ENCODE data around the gene ZMAT3. TPM values are rescaled to one million over a fixed set of nuclear protein-coding genes. Genes with fewer than 3 reads are reported as not detected.

ZMAT3 gene
- total RNA-seq, 4 donors from 2014 or later: 5.3 to 9.2 (median 6.8) TPM

DNA sequence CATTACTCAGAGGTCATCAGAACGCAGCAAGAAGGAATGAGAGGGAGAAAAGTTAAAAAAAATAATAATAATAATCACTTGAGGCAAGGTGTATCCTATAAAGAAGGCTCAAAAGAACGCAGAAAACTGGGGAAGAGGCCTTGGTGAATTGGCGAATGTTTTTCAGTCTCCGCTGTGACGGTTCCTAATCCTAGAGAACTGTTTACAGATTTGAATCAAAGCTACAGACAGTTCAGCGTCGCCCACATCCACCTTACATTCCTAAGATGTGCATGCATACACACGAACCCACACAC lies 634 bp downstream of the ZMAT3 start:
- 2 to 11% methylated on average over 8 of the region's 8 CpGs for WGBS, 2 donors

DNA sequence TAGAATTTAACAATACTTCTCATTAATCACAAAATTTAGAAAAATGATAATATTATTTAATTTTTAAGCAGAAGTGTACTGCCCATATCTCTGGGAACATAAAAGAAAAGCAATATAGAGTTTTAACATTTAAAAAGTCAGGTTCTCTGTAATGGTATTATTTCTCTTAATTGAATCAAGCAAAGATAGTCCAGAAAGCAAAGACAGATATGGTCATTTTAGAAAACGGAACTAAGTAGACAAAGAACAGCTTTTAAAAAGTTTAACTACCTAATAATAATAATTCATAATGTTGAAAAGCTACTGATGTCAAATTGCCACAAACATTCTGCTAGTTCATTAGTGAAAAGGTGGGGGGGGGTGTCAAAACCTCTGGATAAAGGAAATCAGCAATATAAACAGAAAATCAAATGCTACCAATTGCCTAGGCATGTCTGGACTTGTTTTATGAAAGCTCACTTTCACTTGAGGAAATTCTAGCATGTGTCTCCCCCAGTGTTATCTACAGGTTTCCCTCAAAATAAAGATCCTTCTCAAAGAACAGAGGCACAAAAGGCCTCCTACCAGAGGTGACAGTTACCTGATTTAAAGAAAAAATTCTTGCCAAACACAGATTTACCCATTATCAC lies 1.7 kb downstream of the ZMAT3 start:
- TF ChIP-seq, protein P1, sequence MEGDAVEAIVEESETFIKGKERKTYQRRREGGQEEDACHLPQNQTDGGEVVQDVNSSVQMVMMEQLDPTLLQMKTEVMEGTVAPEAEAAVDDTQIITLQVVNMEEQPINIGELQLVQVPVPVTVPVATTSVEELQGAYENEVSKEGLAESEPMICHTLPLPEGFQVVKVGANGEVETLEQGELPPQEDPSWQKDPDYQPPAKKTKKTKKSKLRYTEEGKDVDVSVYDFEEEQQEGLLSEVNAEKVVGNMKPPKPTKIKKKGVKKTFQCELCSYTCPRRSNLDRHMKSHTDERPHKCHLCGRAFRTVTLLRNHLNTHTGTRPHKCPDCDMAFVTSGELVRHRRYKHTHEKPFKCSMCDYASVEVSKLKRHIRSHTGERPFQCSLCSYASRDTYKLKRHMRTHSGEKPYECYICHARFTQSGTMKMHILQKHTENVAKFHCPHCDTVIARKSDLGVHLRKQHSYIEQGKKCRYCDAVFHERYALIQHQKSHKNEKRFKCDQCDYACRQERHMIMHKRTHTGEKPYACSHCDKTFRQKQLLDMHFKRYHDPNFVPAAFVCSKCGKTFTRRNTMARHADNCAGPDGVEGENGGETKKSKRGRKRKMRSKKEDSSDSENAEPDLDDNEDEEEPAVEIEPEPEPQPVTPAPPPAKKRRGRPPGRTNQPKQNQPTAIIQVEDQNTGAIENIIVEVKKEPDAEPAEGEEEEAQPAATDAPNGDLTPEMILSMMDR (IDR thresholded peaks at IDR 0.05): no peak
- no peak for TF ChIP-seq POLR2A (IDR thresholded peaks at IDR 0.05)
- Histone ChIP-seq H3K27ac (no peak overlapping the region), H3K9me3 (no peaks in the 10 kb centered on the region), H3K36me3 (peaks cover 0 to 24% (median 0%) of the 10 kb centered on the region in 3 donors), H3K27me3 (no peaks in the 10 kb centered on the region), H3K4me1 (peaks cover 5 to 27% (median 6%) of the 10 kb centered on the region in 3 donors), H3K4me3 (peak overlapping the region in 2 of 4 donors; percentile 19 to 74)
- no peak for DNase-seq
- intact Hi-C loops (cut with DNase I): no loop called here
- WGBS, 2 donors: 59 to 63% methylated on average over 1 of the region's 1 CpG

More for the DNA sequence above, 634 bp downstream of the ZMAT3 start:
- peaks cover 5 to 27% (median 6%) of the 10 kb centered on the region in 3 donors for H3K4me1 ChIP-seq
- intact Hi-C loops (cut with DNase I): no loop called here
- no peak for TF ChIP-seq POLR2A (IDR thresholded peaks at IDR 0.05)
- TF ChIP-seq, protein P1 (IDR thresholded peaks at IDR 0.05): no peak
- no peaks in the 10 kb centered on the region for H3K9me3 ChIP-seq
- no peaks in the 10 kb centered on the region for H3K27me3 ChIP-seq
- no peak for DNase-seq
- H3K36me3 ChIP-seq: peaks cover 0 to 17% (median 0%) of the 10 kb centered on the region in 3 donors
- H3K4me3 ChIP-seq: peak overlapping the region; percentile 74 to 97 (median 85)
- peak overlapping the region; percentile 87 to 97 (median 90) for H3K27ac ChIP-seq

DNA sequence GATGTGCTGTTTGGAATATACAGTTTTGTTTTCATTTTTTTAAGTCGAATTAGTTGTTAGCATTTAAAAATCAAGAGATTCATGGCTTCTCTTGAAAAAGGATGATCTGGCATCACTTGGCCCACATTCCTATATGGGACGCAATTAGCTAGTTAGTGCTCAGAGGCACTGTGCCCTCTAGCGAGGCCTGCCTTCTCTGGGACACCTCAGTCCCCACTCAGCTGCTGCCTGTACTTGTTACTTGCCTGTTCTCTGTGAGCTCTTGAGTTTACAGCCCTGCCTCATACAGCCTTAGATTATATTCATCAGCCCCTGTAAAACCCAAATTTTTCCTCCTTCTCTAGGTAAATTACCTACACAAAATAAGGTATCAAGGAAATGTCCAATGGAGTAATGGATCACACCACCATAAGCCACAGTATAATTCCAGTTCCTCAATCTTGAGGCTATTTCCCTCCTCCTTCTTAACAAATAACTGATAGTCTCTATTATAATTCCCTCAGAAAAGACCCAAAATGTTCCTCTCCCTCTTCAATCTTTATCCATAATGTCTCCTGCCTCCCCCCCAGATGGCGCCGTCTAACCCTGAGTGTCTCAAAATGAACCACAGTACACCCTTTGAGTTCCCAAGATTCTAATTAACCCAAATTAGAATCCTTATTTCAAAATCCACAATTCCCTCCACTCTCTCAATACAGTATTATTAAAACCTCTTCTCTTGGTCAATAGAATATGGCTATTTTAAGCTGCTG lies 2.7 kb downstream of the ZMAT3 start:
- peaks cover 5 to 33% (median 6%) of the 10 kb centered on the region in 3 donors for H3K4me1 ChIP-seq
- H3K27ac ChIP-seq: no peak overlapping the region
- no peak overlapping the region for H3K4me3 ChIP-seq
- H3K9me3 ChIP-seq: no peaks in the 10 kb centered on the region
- no peaks in the 10 kb centered on the region for H3K27me3 ChIP-seq
- H3K36me3 ChIP-seq: peaks cover 0 to 24% (median 0%) of the 10 kb centered on the region in 3 donors
- 80 to 94% methylated on average over 5 of the region's 5 CpGs for WGBS, 2 donors
- intact Hi-C loops (cut with DNase I): no loop called here
- DNase-seq: no peak
- TF ChIP-seq, protein P1 (IDR thresholded peaks at IDR 0.05): peak in 3 of 6 experiments; percentile 17 to 37 (median 20)
- TF ChIP-seq POLR2A (IDR thresholded peaks at IDR 0.05): no peak

DNA sequence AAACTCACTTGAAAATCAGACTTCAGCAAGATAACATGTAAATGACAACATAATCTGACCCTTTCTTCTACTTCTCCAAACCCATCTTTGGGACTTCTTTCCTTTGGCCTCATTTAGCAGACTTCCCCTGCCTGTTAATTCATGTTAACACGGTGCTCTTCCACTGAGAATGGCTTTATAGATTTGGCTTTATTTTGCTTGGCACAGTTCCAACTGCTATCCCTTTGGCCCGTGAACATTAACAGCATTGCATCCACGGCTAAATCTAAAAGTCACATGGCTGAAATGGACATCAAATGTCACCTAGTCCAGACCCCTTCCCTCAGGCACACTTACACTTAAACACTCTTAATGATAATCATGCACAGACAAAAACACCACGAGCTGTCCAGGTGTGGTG lies 3.8 kb downstream of the ZMAT3 start:
- Histone ChIP-seq H3K4me1 (peaks cover 5 to 37% (median 6%) of the 10 kb centered on the region in 3 donors), H3K27ac (no peak overlapping the region), H3K36me3 (peaks cover 0 to 24% (median 0%) of the 10 kb centered on the region in 3 donors), H3K27me3 (no peaks in the 10 kb centered on the region), H3K9me3 (no peaks in the 10 kb centered on the region), H3K4me3 (no peak overlapping the region)
- no peak for TF ChIP-seq POLR2A (IDR thresholded peaks at IDR 0.05)
- TF ChIP-seq, protein P1 (IDR thresholded peaks at IDR 0.05): no peak
- 45 to 50% methylated on average over 4 of the region's 4 CpGs for WGBS, 2 donors
- no peak for DNase-seq
- intact Hi-C loops (cut with DNase I): no loop called here

DNA sequence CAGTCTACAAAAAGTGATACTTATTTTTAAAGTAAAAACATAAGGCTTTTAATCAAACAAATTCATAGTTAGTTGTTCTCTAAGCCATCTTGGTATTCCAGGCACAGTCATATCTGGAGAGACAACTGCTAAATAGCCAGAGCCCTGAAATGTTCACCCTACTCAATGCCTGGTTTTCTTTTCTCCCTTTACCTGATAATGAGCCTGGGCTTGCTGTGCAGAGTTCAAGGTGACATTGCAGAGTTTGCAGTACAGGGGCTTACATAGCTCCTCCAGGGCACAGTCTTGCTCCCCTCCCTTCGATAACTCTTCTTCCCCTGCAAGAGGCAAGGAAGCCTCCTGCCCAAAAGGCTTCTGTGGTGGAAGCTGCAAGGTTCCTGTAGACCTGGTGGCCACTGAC lies 4.3 kb downstream of the ZMAT3 start:
- Histone ChIP-seq H3K4me1 (peaks cover 5 to 34% (median 5%) of the 10 kb centered on the region in 3 donors), H3K27me3 (no peaks in the 10 kb centered on the region), H3K27ac (no peak overlapping the region), H3K36me3 (peaks cover 0 to 24% (median 0%) of the 10 kb centered on the region in 3 donors), H3K4me3 (no peak overlapping the region), H3K9me3 (no peaks in the 10 kb centered on the region)
- intact Hi-C loops (cut with DNase I): no loop called here
- TF ChIP-seq, protein P1 (IDR thresholded peaks at IDR 0.05): no peak
- TF ChIP-seq POLR2A (IDR thresholded peaks at IDR 0.05): no peak
- no peak for DNase-seq
- WGBS, 2 donors: 91 to 100% methylated on average over 1 of the region's 1 CpG

Data from esophagus squamous epithelium (tissue), 5 donors.